Thymus (tissue), 14 donors: ENCODE results near the gene FAM184B. TPM values are rescaled to one million over a fixed set of nuclear protein-coding genes. Genes with fewer than 3 reads are reported as not detected.
A peak's percentile ranks its signal among the peaks of the same experiment; 100 is the strongest.

Source experiments
- DNase-seq, 9 donors: peaks; one replicate each; pipeline ENCODE4 v3.0.0-alpha.2; 2013; ENCODE audit warnings: low spot score in 9 of 9, low read depth in 6 of 9, missing footprints in 1 of 9
- H3K27ac ChIP-seq, 2 donors: one replicate each; pipeline ENCODE4 v1.5.1; 2013; ENCODE audit warnings: control low read depth in 1 of 2, low read depth in 1 of 2, low read length in 1 of 2, mild to moderate bottlenecking in 1 of 2, moderate library complexity in 1 of 2
- H3K27me3 ChIP-seq, 2 donors: one replicate each; pipeline ENCODE4 v1.5.1; 2013; ENCODE audit warnings: low read length in 1 of 2; ENCODE audit not compliant: control insufficient read depth in 2 of 2, insufficient read depth in 1 of 2
- H3K36me3 ChIP-seq, 2 donors: one replicate each; pipeline ENCODE4 v1.5.1; 2013; ENCODE audit warnings: low read length in 1 of 2, mild to moderate bottlenecking in 1 of 2, moderate library complexity in 1 of 2; ENCODE audit not compliant: control insufficient read depth in 2 of 2, insufficient read depth in 2 of 2
- H3K4me1 ChIP-seq, 2 donors: one replicate each; pipeline ENCODE4 v1.5.1; 2013; ENCODE audit warnings: low read length in 2 of 2; ENCODE audit not compliant: control insufficient read depth in 2 of 2, insufficient read depth in 2 of 2
- H3K4me3 ChIP-seq, 2 donors: one replicate each; pipeline ENCODE4 v1.5.1; 2013; ENCODE audit warnings: low read length in 2 of 2, control low read depth in 1 of 2, mild to moderate bottlenecking in 1 of 2
- H3K9me3 ChIP-seq, 2 donors: one replicate each; pipeline ENCODE4 v1.5.1; 2013; ENCODE audit warnings: low read length in 1 of 2, mild to moderate bottlenecking in 1 of 2; ENCODE audit not compliant: control insufficient read depth in 2 of 2, insufficient read depth in 1 of 2
- WGBS: extraction: QIAGEN DNeasy Blood & Tissue Kit; methylation state at CpG from one replicate; pipeline ENCODE4 v1.1.7; 2013; 5-methylcytosine and 5-hydroxymethylcytosine counted together
- long read RNA-seq, 10 donors: transcript quantifications; one replicate each; lab custom pipeline, GENCODE V29; 2026
- polyA plus RNA-seq: library from polyadenylated mRNA; stranded (reverse); fragments of 200-250 nt; gene quantifications from one replicate; pipeline ENCODE4 v1.2.3, GENCODE V29; 2013
- total RNA-seq: library from RNA; stranded (reverse); fragments of 120-200 nt; gene quantifications from one replicate; pipeline ENCODE4 v1.2.4, GENCODE V29; 2013
- donor health status: healthy.

FAM184B gene
- total RNA-seq (0.05 TPM), polyA plus RNA-seq (0.09 TPM)
- long read RNA-seq, donor 1 = 0 reads
- long read RNA-seq, donor 2 = 0 reads
- long read RNA-seq, donor 3 = 0 reads
- long read RNA-seq, donor 4, partial matches to known transcripts = 79 of 79 reads
- long read RNA-seq, donor 4, other reads (novel, unspliced or antisense) = 0 of 79 reads
- long read RNA-seq, donor 5 = 0 reads
- long read RNA-seq, donor 6 = 0 reads
- long read RNA-seq, donor 7 = 0 reads
- long read RNA-seq, donor 8 = 0 reads
- long read RNA-seq, donor 9, partial matches to known transcripts = 61 of 61 reads
- long read RNA-seq, donor 9, other reads (novel, unspliced or antisense) = 0 of 61 reads
- long read RNA-seq, donor 10 = 0 reads

- DNase-seq = no peak
- 8% methylated on average over 82 of the region's 82 CpGs for WGBS
- Histone ChIP-seq H3K27me3 (peaks cover 33 to 36% of the 10 kb centered on the region in 2 donors), H3K4me3 (peak within 1 kb of the TSS in 1 of 2 donors; percentile 39), H3K9me3 (no peaks in the 10 kb centered on the region), H3K36me3 (no peaks in the 10 kb centered on the region), H3K27ac (no peak within 1 kb of the TSS), H3K4me1 (peaks cover 8 to 12% of the 10 kb centered on the region in 2 donors)
These were observed at the start of gene FAM184B for GRCh38 chr4:17781300-17782287. Gene FAM184B, minus strand, starts transcription at chr4:17781621. Its CDS starts 322 bp downstream, at chr4:17781299.

GRCh38 chr4:17823871-17824669, 42.6 kb upstream of the FAM184B start:
- Histone ChIP-seq H3K9me3 (no peaks in the 10 kb centered on the region), H3K4me1 (no peaks in the 10 kb centered on the region), H3K27ac (no peak overlapping the region), H3K27me3 (no peaks in the 10 kb centered on the region), H3K36me3 (peaks cover 0 to 27% of the 10 kb centered on the region in 2 donors), H3K4me3 (no peak overlapping the region)
- WGBS = 96% methylated on average over 1 of the region's 1 CpG
- DNase-seq = no peak

DNA sequence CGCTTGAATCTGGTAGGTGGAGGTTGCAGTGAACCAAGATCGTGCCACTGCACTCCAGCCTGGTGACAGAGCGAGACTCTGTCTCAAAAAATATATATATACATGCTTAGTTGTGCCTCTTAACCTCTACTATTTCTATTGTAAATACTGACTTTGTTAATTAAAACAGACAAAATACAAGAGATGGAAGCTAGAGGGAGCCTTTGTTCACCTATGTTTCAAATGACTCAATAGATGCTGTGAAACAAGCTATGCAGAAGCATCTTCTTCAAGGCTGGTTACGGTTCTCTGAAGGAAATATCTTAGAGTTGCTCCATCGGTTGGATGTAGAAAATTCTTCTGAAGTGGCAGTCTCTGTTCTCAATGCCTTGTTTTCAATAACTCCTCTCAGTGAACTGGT, 35.6 kb upstream of the FAM184B start:
- no peak overlapping the region for H3K27ac ChIP-seq
- peaks cover 3% of the 10 kb centered on the region in 2 donors for H3K4me1 ChIP-seq
- 78% methylated on average over 5 of the region's 5 CpGs for WGBS
- DNase-seq = peak in 4 of 9 donors; percentile 10 to 65 (median 31)
- no peak overlapping the region for H3K4me3 ChIP-seq
- H3K27me3 ChIP-seq = no peaks in the 10 kb centered on the region
- no peaks in the 10 kb centered on the region for H3K9me3 ChIP-seq
- peaks cover 4 to 24% of the 10 kb centered on the region in 2 donors for H3K36me3 ChIP-seq

DNA sequence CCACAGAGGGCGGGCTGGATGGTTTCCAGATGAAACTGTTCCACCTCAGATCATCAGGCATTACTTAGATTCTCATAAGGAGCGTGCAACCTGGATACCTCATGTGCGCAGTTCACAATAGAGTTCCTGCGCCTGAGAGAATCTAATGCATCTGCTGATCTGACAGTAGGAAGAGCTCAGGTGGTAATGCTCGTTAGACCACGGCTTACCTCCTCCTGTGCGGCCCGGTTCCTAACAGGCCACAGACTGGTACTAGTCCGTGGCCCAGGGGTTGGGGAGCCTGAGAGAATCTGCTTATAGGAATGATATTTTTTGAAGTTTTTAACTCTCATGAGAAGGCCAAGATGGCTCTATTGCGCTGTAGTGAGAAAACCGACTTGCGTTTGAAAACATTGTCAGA, 34.7 kb upstream of the FAM184B start:
- Histone ChIP-seq H3K27ac (no peak overlapping the region), H3K4me3 (no peak overlapping the region), H3K4me1 (peaks cover 3% of the 10 kb centered on the region in 2 donors), H3K27me3 (no peaks in the 10 kb centered on the region), H3K36me3 (peaks cover 4 to 24% of the 10 kb centered on the region in 2 donors), H3K9me3 (no peaks in the 10 kb centered on the region)
- DNase-seq = no peak
- WGBS = 98% methylated on average over 12 of the region's 12 CpGs

DNA sequence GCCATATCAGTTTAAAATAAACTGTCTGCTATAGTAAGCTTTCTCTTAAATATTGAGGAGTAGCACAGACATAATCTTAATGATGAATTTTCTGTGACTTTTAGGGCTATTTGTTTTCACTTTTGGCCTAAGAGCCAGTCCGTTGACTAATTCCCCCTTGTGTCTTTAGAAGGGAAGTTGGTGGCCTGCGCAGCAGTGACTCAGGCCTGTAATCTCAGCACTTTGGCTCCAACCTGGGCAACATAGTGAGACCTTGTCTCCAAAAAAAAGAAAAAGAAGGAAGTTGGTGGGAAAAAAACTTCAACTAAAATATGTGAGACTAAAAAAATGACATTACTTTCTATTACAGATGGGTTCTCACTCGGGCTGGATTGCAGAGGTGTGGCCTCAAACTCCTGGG, 32.7 kb upstream of the FAM184B start:
- 79% methylated on average over 3 of the region's 3 CpGs for WGBS
- H3K27ac ChIP-seq = no peak overlapping the region
- no peaks in the 10 kb centered on the region for H3K27me3 ChIP-seq
- DNase-seq = no peak
- peaks cover 4 to 24% of the 10 kb centered on the region in 2 donors for H3K36me3 ChIP-seq
- H3K9me3 ChIP-seq = no peaks in the 10 kb centered on the region
- H3K4me3 ChIP-seq = no peak overlapping the region
- H3K4me1 ChIP-seq = peaks cover 3% of the 10 kb centered on the region in 2 donors

DNA sequence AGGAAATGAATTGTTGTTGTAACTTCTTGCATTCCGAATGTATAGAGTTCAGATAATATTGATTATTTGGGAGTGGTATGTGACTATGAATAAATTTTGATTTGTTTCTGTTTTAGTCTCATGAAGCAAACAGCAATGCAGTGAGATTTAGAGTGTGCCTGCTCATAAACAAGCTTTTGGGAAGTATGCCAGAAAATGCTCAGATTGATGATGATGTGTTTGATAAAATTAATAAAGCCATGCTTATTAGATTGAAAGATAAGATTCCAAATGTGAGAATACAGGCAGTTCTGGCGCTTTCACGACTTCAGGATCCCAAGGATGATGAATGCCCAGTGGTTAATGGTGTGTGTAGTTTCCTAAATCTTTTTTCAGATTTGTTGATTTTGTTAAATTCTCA, 31.4 kb upstream of the FAM184B start:
- 86% methylated on average over 3 of the region's 3 CpGs for WGBS
- Histone ChIP-seq H3K4me3 (peak overlapping the region; percentile 16 to 79), H3K9me3 (no peaks in the 10 kb centered on the region), H3K36me3 (peaks cover 4 to 20% of the 10 kb centered on the region in 2 donors), H3K27me3 (no peaks in the 10 kb centered on the region), H3K4me1 (peaks cover 4 to 6% of the 10 kb centered on the region in 2 donors), H3K27ac (no peak overlapping the region)
- DNase-seq = no peak

DNA sequence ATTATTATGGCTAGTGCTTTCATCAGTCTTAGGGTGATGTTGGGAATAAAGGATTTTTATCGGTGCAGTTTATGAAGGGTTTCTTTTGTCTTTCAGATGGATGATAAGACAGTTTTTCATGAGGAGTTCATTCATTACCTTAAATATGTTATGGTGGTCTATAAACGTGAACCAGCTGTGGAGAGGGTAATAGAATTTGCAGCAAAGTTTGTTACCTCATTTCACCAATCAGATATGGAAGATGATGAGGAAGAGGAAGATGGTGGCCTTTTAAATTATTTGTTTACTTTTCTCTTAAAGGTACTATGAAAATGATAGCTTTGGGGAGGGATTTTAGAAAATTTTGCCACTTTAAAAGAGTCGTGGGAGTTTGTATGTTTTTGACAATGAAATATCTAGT, 30.7 kb upstream of the FAM184B start:
- peaks cover 4 to 25% of the 10 kb centered on the region in 2 donors for H3K36me3 ChIP-seq
- no peak overlapping the region for H3K27ac ChIP-seq
- peak overlapping the region; percentile 72 to 79 for H3K4me3 ChIP-seq
- H3K9me3 ChIP-seq = no peaks in the 10 kb centered on the region
- H3K27me3 ChIP-seq = no peaks in the 10 kb centered on the region
- 23% methylated on average over 3 of the region's 3 CpGs for WGBS
- H3K4me1 ChIP-seq = peaks cover 5 to 6% of the 10 kb centered on the region in 2 donors
- peak in 1 of 9 donors; percentile 16 for DNase-seq

DNA sequence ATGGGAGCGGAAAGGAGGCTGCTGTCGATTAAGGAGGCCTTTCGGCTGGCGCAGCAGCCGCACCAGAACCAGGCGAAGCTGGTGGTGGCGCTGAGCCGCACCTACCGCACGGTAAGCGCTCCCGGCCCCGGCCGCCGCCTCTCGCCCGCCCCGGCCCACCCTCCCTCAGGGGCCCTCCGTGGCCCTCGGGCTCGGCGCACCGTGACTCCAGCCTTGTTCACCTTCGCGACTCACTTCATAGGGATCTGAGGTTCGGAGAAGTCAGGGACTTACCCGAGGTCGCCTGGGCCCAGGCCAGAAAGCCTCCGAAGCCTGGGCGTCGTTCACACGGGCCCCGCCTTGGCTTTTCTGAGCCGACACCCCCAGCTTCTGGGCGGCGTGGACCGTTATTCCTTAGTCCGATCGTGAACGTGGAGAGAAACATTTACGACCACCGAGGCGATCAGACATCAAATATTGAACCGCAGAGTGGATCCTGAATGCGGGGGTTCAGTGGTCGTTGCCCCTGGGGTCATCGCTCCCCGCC, 29.7 kb upstream of the FAM184B start:
- Histone ChIP-seq H3K9me3 (no peaks in the 10 kb centered on the region), H3K27me3 (no peaks in the 10 kb centered on the region), H3K27ac (peak overlapping the region; percentile 38 to 72), H3K4me3 (peak overlapping the region; percentile 72 to 79), H3K36me3 (peaks cover 2 to 19% of the 10 kb centered on the region in 2 donors), H3K4me1 (peaks cover 5 to 6% of the 10 kb centered on the region in 2 donors)
- no peak for DNase-seq
- under 1% methylated on average over 48 of the region's 48 CpGs for WGBS
